Measurements from ENCODE around the gene EYA4. TPM values are rescaled to one million over a fixed set of nuclear protein-coding genes. Genes with fewer than 3 reads are reported as not detected.
A peak's percentile ranks its signal among the peaks of the same experiment; 100 is the strongest.
"Not testable (repeated sequence)": the region's sequence is repeated elsewhere in the genome, so short reads cannot be mapped to it uniquely, and the experiment has no call there.

EYA4 gene
- total RNA-seq, 2 experiments from 2014 or later = not detected

- CTCF ChIA-PET = no interaction called here
- H3K27ac Mint-ChIP-seq = no peak overlapping the region
- no peak overlapping the region for H3K4me3 Mint-ChIP-seq
- no peaks in the 10 kb centered on the region for H3K9me3 Mint-ChIP-seq (ENCODE audit: low read depth)
- no peaks in the 10 kb centered on the region for H3K36me3 Mint-ChIP-seq
- DNase-seq (no peak), ATAC-seq (no peak)
- H3K27me3 Mint-ChIP-seq = no peaks in the 10 kb centered on the region
- H3K4me1 Mint-ChIP-seq = no peaks in the 10 kb centered on the region
Measured at GRCh38 chr6:133542056-133542821, 301.1 kb downstream of the EYA4 start.

GRCh38 chr6:133544419-133544818 is 303.3 kb downstream of the EYA4 start:
- Mint-ChIP-seq H3K27ac (no peak overlapping the region), H3K4me1 (no peaks in the 10 kb centered on the region), H3K4me3 (no peak overlapping the region), H3K27me3 (no peaks in the 10 kb centered on the region), H3K36me3 (no peaks in the 10 kb centered on the region), H3K9me3 (ENCODE audit: low read depth) (no peaks in the 10 kb centered on the region)
- DNase-seq (no peak), ATAC-seq (no peak)
- CTCF ChIA-PET = no interaction called here

GRCh38 chr6:133546098-133546497 is 304.9 kb downstream of the EYA4 start:
- no peaks in the 10 kb centered on the region for H3K27me3 Mint-ChIP-seq
- no peaks in the 10 kb centered on the region for H3K9me3 Mint-ChIP-seq (ENCODE audit: low read depth)
- CTCF ChIA-PET = no interaction called here
- H3K36me3 Mint-ChIP-seq = no peaks in the 10 kb centered on the region
- no peak for DNase-seq
- no peak overlapping the region for H3K27ac Mint-ChIP-seq
- no peaks in the 10 kb centered on the region for H3K4me1 Mint-ChIP-seq
- ATAC-seq = no peak
- H3K4me3 Mint-ChIP-seq = no peak overlapping the region

GRCh38 chr6:133547136-133547535 is 306.0 kb downstream of the EYA4 start:
- Mint-ChIP-seq H3K27ac (no peak overlapping the region), H3K27me3 (no peaks in the 10 kb centered on the region), H3K36me3 (no peaks in the 10 kb centered on the region), H3K4me3 (no peak overlapping the region), H3K9me3 (ENCODE audit: low read depth) (no peaks in the 10 kb centered on the region), H3K4me1 (no peaks in the 10 kb centered on the region)
- CTCF ChIA-PET = no interaction called here
- DNase-seq = no peak
- no peak for ATAC-seq

- DNase-seq = no peak
- Mint-ChIP-seq H3K27ac (no peak overlapping the region), H3K4me1 (no peaks in the 10 kb centered on the region), H3K36me3 (no peaks in the 10 kb centered on the region), H3K4me3 (no peak overlapping the region), H3K9me3 (ENCODE audit: low read depth) (no peaks in the 10 kb centered on the region), H3K27me3 (no peaks in the 10 kb centered on the region)
- ATAC-seq = no peak
- CTCF ChIA-PET = no interaction called here
Measured at GRCh38 chr6:133548423-133549159, 307.4 kb downstream of the EYA4 start.

GRCh38 chr6:133549371-133549801 is 308.2 kb downstream of the EYA4 start:
- ATAC-seq = no peak
- DNase-seq = no peak
- Mint-ChIP-seq H3K4me1 (no peaks in the 10 kb centered on the region), H3K27me3 (no peaks in the 10 kb centered on the region), H3K36me3 (no peaks in the 10 kb centered on the region), H3K9me3 (ENCODE audit: low read depth) (no peaks in the 10 kb centered on the region), H3K4me3 (no peak overlapping the region), H3K27ac (no peak overlapping the region)
- CTCF ChIA-PET = no interaction called here

GRCh38 chr6:133550026-133550425 is 308.9 kb downstream of the EYA4 start:
- H3K36me3 Mint-ChIP-seq = no peaks in the 10 kb centered on the region
- CTCF ChIA-PET = no interaction called here
- H3K9me3 Mint-ChIP-seq (ENCODE audit: low read depth) = no peaks in the 10 kb centered on the region
- no peaks in the 10 kb centered on the region for H3K27me3 Mint-ChIP-seq
- ATAC-seq (no peak), DNase-seq (no peak)
- no peak overlapping the region for H3K27ac Mint-ChIP-seq
- no peaks in the 10 kb centered on the region for H3K4me1 Mint-ChIP-seq
- H3K4me3 Mint-ChIP-seq = no peak overlapping the region

- H3K4me3 Mint-ChIP-seq = no peak overlapping the region
- no peaks in the 10 kb centered on the region for H3K9me3 Mint-ChIP-seq (ENCODE audit: low read depth)
- H3K4me1 Mint-ChIP-seq = no peaks in the 10 kb centered on the region
- no peak for DNase-seq
- CTCF ChIA-PET = no interaction called here
- H3K27me3 Mint-ChIP-seq = no peaks in the 10 kb centered on the region
- H3K36me3 Mint-ChIP-seq = no peaks in the 10 kb centered on the region
- no peak overlapping the region for H3K27ac Mint-ChIP-seq
- no peak for ATAC-seq
Measured at GRCh38 chr6:133551436-133551835, 310.3 kb downstream of the EYA4 start.

- Mint-ChIP-seq H3K36me3 (no peaks in the 10 kb centered on the region), H3K4me1 (no peaks in the 10 kb centered on the region), H3K27ac (no peak overlapping the region), H3K9me3 (ENCODE audit: low read depth) (no peaks in the 10 kb centered on the region), H3K4me3 (no peak overlapping the region), H3K27me3 (no peaks in the 10 kb centered on the region)
- DNase-seq (no peak), ATAC-seq (no peak)
- CTCF ChIA-PET = interaction anchor here (0.8 kb wide), 1 partner anchor 589 kb away, joined by 3 read pairs; no protein-coding TSS in a partner anchor
Measured at GRCh38 chr6:133551847-133552341, 310.7 kb downstream of the EYA4 start.

- Mint-ChIP-seq H3K4me1 (no peaks in the 10 kb centered on the region), H3K27me3 (no peaks in the 10 kb centered on the region), H3K36me3 (no peaks in the 10 kb centered on the region), H3K9me3 (ENCODE audit: low read depth) (no peaks in the 10 kb centered on the region), H3K4me3 (no peak overlapping the region), H3K27ac (no peak overlapping the region)
- CTCF ChIA-PET = no interaction called here
- DNase-seq = peak; percentile 43
- no peak for ATAC-seq
Measured at GRCh38 chr6:133553652-133554051, 312.5 kb downstream of the EYA4 start.

- DNase-seq; H3K4me3 Mint-ChIP-seq; H3K27ac Mint-ChIP-seq; H3K4me1 Mint-ChIP-seq; H3K9me3 Mint-ChIP-seq (ENCODE audit: low read depth); CTCF ChIA-PET; ATAC-seq; H3K36me3 Mint-ChIP-seq; H3K27me3 Mint-ChIP-seq: not testable (repeated sequence)
Measured at GRCh38 chr6:133554121-133554520, 313.0 kb downstream of the EYA4 start.

GRCh38 chr6:133555685-133556084 is 314.5 kb downstream of the EYA4 start:
- Mint-ChIP-seq H3K27ac (no peak overlapping the region), H3K4me3 (no peak overlapping the region), H3K27me3 (no peaks in the 10 kb centered on the region), H3K4me1 (no peaks in the 10 kb centered on the region), H3K9me3 (ENCODE audit: low read depth) (no peaks in the 10 kb centered on the region), H3K36me3 (no peaks in the 10 kb centered on the region)
- DNase-seq = no peak
- ATAC-seq = no peak
- CTCF ChIA-PET = no interaction called here

GRCh38 chr6:133559926-133560325 is 318.8 kb downstream of the EYA4 start:
- H3K4me1 Mint-ChIP-seq = no peaks in the 10 kb centered on the region
- DNase-seq (no peak), ATAC-seq (no peak)
- H3K27ac Mint-ChIP-seq = no peak overlapping the region
- CTCF ChIA-PET = no interaction called here
- no peak overlapping the region for H3K4me3 Mint-ChIP-seq
- no peaks in the 10 kb centered on the region for H3K9me3 Mint-ChIP-seq (ENCODE audit: low read depth)
- no peaks in the 10 kb centered on the region for H3K36me3 Mint-ChIP-seq
- no peaks in the 10 kb centered on the region for H3K27me3 Mint-ChIP-seq

GRCh38 chr6:133567636-133568035 is 326.5 kb downstream of the EYA4 start:
- DNase-seq (no peak), ATAC-seq (no peak)
- H3K27me3 Mint-ChIP-seq = peaks cover 23% of the 10 kb centered on the region
- H3K9me3 Mint-ChIP-seq (ENCODE audit: low read depth) = no peaks in the 10 kb centered on the region
- no peaks in the 10 kb centered on the region for H3K36me3 Mint-ChIP-seq
- H3K4me3 Mint-ChIP-seq = no peak overlapping the region
- peaks cover 3% of the 10 kb centered on the region for H3K4me1 Mint-ChIP-seq
- no peak overlapping the region for H3K27ac Mint-ChIP-seq
- CTCF ChIA-PET = interaction anchor here (2.9 kb wide), 1 partner anchor 349 kb away, joined by 14 read pairs; no protein-coding TSS in a partner anchor

Data from activated CD8-positive, alpha-beta memory T cell treated with anti-CD3 and anti-CD28 coated beads, Interleukin-2, amount 10 ng/mL, durations not matched to agents 7 days and 5 days (primary cell).